ENCODE data around the gene ITPR3.
A peak's percentile ranks its signal among the peaks of the same experiment; 100 is the strongest.

Gene ITPR3

GRCh38 chr6:33576668-33577067, 44.5 kb upstream of the ITPR3 start:
- Histone ChIP-seq H3K9ac (ENCODE audit: low read depth, low read length, poor library complexity, severe bottlenecking) (peak overlapping the region; percentile 98), H3K9me2 (replicated peaks; ENCODE audit: low read depth, low read length) (no peaks in the 10 kb centered on the region), H3K9me3 (ENCODE audit: insufficient read depth, low read depth, low read length) (no peaks in the 10 kb centered on the region), H3K79me2 (ENCODE audit: insufficient read depth, low read length) (peaks cover 34% of the 10 kb centered on the region), H3F3A (ENCODE audit: low read depth) (no peaks in the 10 kb centered on the region), H3K4me3 (ENCODE audit: low read length, poor library complexity, severe bottlenecking) (peak overlapping the region; percentile 98), H3K4me2 (ENCODE audit: low read depth, low read length, poor library complexity, severe bottlenecking) (peak overlapping the region; percentile 100), H3K27me3 (ENCODE audit: insufficient read depth, low read length, poor library complexity, severe bottlenecking) (no peaks in the 10 kb centered on the region), H2AFZ (ENCODE audit: low read length) (no peak overlapping the region), H3K36me3 (ENCODE audit: insufficient read depth, low read length) (peaks cover 19% of the 10 kb centered on the region; the same call in 1 of the 2 replicates), H4K20me1 (ENCODE audit: insufficient read depth, low read length, poor library complexity, severe bottlenecking) (peaks cover 10% of the 10 kb centered on the region), H3K4me1 (ENCODE audit: insufficient read depth, low read length, poor library complexity, severe bottlenecking) (peaks cover 29% of the 10 kb centered on the region)
- TF ChIP-seq CTCF (conservative IDR thresholded peaks at IDR 0.05; ENCODE audit: low read length), result no peak

GRCh38 chr6:33577106-33577535, 44.0 kb upstream of the ITPR3 start:
- H3K4me2 ChIP-seq (ENCODE audit: low read depth, low read length, poor library complexity, severe bottlenecking), result peak overlapping the region; percentile 100
- peak overlapping the region; percentile 98 for H3K9ac ChIP-seq (ENCODE audit: low read depth, low read length, poor library complexity, severe bottlenecking)
- peaks cover 10% of the 10 kb centered on the region for H4K20me1 ChIP-seq (ENCODE audit: insufficient read depth, low read length, poor library complexity, severe bottlenecking)
- H3K4me3 ChIP-seq (ENCODE audit: low read length, poor library complexity, severe bottlenecking), result peak overlapping the region; percentile 98
- H3K27me3 ChIP-seq (ENCODE audit: insufficient read depth, low read length, poor library complexity, severe bottlenecking), result no peaks in the 10 kb centered on the region
- H3F3A ChIP-seq (ENCODE audit: low read depth), result no peaks in the 10 kb centered on the region
- peaks cover 24% of the 10 kb centered on the region for H3K4me1 ChIP-seq (ENCODE audit: insufficient read depth, low read length, poor library complexity, severe bottlenecking)
- H3K9me2 ChIP-seq (replicated peaks; ENCODE audit: low read depth, low read length), result no peaks in the 10 kb centered on the region
- no peaks in the 10 kb centered on the region for H3K9me3 ChIP-seq (ENCODE audit: insufficient read depth, low read depth, low read length)
- TF ChIP-seq CTCF (conservative IDR thresholded peaks at IDR 0.05; ENCODE audit: low read length), result no peak
- no peak for TF ChIP-seq EZH2phosphoT487 (IDR thresholded peaks at IDR 0.05; ENCODE audit: borderline replicate concordance)
- H3K79me2 ChIP-seq (ENCODE audit: insufficient read depth, low read length), result peaks cover 34% of the 10 kb centered on the region
- peaks cover 19% of the 10 kb centered on the region; the same call in 1 of the 2 replicates for H3K36me3 ChIP-seq (ENCODE audit: insufficient read depth, low read length)
- H2AFZ ChIP-seq (ENCODE audit: low read length), result no peak overlapping the region

DNA sequence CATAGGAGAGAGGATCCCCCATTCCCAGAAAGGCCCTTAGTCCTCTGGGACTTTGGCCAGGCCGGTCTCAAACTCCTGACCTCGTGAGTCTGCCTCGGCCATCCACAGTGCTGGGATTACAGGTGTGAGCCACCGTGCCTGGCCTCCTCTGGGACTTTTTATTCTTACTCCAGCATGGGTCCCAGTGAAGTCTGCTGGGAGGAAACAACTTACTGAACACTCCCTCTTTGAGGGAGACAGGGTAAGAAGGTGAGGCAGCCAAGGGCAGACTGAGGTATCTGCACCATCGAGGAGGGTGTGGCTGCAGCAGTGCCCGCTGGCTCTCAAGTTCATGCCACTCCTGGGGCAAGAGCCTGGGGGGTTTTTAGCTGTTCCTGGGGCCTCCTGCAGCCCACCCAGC, 43.4 kb upstream of the ITPR3 start:
- Histone ChIP-seq H4K20me1 (ENCODE audit: insufficient read depth, low read length, poor library complexity, severe bottlenecking) (peaks cover 10% of the 10 kb centered on the region), H3K27me3 (ENCODE audit: insufficient read depth, low read length, poor library complexity, severe bottlenecking) (no peaks in the 10 kb centered on the region), H3F3A (ENCODE audit: low read depth) (no peaks in the 10 kb centered on the region), H3K36me3 (ENCODE audit: insufficient read depth, low read length) (peaks cover 19% of the 10 kb centered on the region; the same call in 1 of the 2 replicates), H3K9me3 (ENCODE audit: insufficient read depth, low read depth, low read length) (no peaks in the 10 kb centered on the region), H3K9ac (ENCODE audit: low read depth, low read length, poor library complexity, severe bottlenecking) (peak overlapping the region; percentile 98), H3K9me2 (replicated peaks; ENCODE audit: low read depth, low read length) (no peaks in the 10 kb centered on the region), H3K79me2 (ENCODE audit: insufficient read depth, low read length) (peaks cover 34% of the 10 kb centered on the region), H3K4me3 (ENCODE audit: low read length, poor library complexity, severe bottlenecking) (peak overlapping the region; percentile 98), H3K4me1 (ENCODE audit: insufficient read depth, low read length, poor library complexity, severe bottlenecking) (peaks cover 24% of the 10 kb centered on the region), H3K4me2 (ENCODE audit: low read depth, low read length, poor library complexity, severe bottlenecking) (peak overlapping the region; percentile 100), H2AFZ (ENCODE audit: low read length) (no peak overlapping the region)
- TF ChIP-seq EZH2phosphoT487 (IDR thresholded peaks at IDR 0.05; ENCODE audit: borderline replicate concordance) (no peak), CTCF (conservative IDR thresholded peaks at IDR 0.05; ENCODE audit: low read length) (no peak)
